Measurements from ENCODE around the gene RIPPLY1. TPM values are rescaled to one million over a fixed set of nuclear protein-coding genes. Genes with fewer than 3 reads are reported as not detected.

RIPPLY1 gene
- total RNA-seq, 4 donors from 2014 or later = not detected

- DNase-seq = no peak
- WGBS, 2 donors = 28% methylated on average over 3 of the region's 5 CpGs; no CpG with 5 or more reads in 1 of the 2 donors
- intact Hi-C loops (cut with DNase I) = no loop called here
- no peak overlapping the region for H3K4me3 ChIP-seq
- no peaks in the 10 kb centered on the region for H3K36me3 ChIP-seq
- peaks cover 0 to 14% (median 0%) of the 10 kb centered on the region in 4 donors for H3K27me3 ChIP-seq
- no peaks in the 10 kb centered on the region for H3K9me3 ChIP-seq
- H3K4me1 ChIP-seq = no peaks in the 10 kb centered on the region
- TF ChIP-seq, protein P1, sequence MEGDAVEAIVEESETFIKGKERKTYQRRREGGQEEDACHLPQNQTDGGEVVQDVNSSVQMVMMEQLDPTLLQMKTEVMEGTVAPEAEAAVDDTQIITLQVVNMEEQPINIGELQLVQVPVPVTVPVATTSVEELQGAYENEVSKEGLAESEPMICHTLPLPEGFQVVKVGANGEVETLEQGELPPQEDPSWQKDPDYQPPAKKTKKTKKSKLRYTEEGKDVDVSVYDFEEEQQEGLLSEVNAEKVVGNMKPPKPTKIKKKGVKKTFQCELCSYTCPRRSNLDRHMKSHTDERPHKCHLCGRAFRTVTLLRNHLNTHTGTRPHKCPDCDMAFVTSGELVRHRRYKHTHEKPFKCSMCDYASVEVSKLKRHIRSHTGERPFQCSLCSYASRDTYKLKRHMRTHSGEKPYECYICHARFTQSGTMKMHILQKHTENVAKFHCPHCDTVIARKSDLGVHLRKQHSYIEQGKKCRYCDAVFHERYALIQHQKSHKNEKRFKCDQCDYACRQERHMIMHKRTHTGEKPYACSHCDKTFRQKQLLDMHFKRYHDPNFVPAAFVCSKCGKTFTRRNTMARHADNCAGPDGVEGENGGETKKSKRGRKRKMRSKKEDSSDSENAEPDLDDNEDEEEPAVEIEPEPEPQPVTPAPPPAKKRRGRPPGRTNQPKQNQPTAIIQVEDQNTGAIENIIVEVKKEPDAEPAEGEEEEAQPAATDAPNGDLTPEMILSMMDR (IDR thresholded peaks at IDR 0.05) = no peak
- TF ChIP-seq POLR2A (IDR thresholded peaks at IDR 0.05) = no peak
- H3K27ac ChIP-seq = no peak overlapping the region
These were observed 851 bp upstream of the RIPPLY1 start for GRCh38 chrX:106903856-106904528.

DNA sequence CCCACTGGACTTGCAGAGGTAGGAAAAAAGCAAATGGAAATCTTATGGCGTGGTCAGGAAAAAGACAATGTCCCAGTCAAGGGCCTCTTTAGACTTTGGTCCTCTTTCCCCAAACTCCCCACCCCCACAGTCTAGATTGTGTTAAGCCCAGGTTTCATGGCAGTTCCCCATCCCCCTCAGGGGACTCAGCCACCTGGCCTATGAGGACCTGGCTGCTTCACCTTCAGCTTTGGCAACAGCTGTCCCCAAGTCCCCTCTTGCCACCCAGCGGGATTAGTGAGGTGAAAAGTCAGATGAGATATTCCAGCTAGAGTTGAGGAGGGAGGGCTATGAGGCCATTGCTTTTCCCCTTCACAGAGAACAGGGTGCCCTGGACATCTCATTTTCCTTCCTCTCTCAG lies 457 bp downstream of the RIPPLY1 start:
- 56 to 71% methylated on average over 1 of the region's 2 CpGs for WGBS, 2 donors
- H3K9me3 ChIP-seq = no peaks in the 10 kb centered on the region
- H3K36me3 ChIP-seq = no peaks in the 10 kb centered on the region
- peaks cover 0 to 14% (median 0%) of the 10 kb centered on the region in 4 donors for H3K27me3 ChIP-seq
- TF ChIP-seq, protein P1 (IDR thresholded peaks at IDR 0.05) = no peak
- no peak for TF ChIP-seq POLR2A (IDR thresholded peaks at IDR 0.05)
- no peak for DNase-seq
- no peak overlapping the region for H3K27ac ChIP-seq
- no peak overlapping the region for H3K4me3 ChIP-seq
- H3K4me1 ChIP-seq = no peaks in the 10 kb centered on the region
- intact Hi-C loops (cut with DNase I) = no loop called here

- intact Hi-C loops (cut with DNase I) = no loop called here
- H3K36me3 ChIP-seq = no peaks in the 10 kb centered on the region
- H3K27me3 ChIP-seq = peaks cover 0 to 14% (median 0%) of the 10 kb centered on the region in 4 donors
- H3K4me3 ChIP-seq = no peak overlapping the region
- no peaks in the 10 kb centered on the region for H3K9me3 ChIP-seq
- no peaks in the 10 kb centered on the region for H3K4me1 ChIP-seq
- no peak for DNase-seq
- no peak overlapping the region for H3K27ac ChIP-seq
- WGBS, 2 donors = 53 to 60% methylated on average over 2 to 3 of the region's 4 CpGs
- TF ChIP-seq, protein P1 (IDR thresholded peaks at IDR 0.05) = no peak
- TF ChIP-seq POLR2A (IDR thresholded peaks at IDR 0.05) = no peak
These were observed 1.3 kb downstream of the RIPPLY1 start for GRCh38 chrX:106901781-106902219.

DNA sequence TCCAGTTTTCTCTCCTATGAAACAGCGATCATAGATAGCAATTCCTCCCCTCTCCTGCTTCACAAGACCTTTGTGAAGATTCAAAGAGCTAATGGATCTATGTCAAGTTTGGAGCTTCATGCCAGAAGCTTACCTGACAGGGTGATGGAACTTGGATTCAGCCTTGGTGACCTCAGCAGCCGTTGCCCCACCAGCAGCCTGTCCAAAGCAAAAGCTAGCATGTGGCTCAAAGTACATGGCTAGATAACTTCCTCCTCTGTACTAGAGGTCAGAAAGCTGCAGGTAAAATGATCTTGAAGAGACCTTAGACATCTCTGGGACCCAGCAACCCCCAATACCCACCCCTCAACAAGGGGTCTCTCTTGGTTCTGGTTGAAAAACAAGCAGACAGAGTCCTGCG lies 1.8 kb downstream of the RIPPLY1 start:
- Histone ChIP-seq H3K36me3 (no peaks in the 10 kb centered on the region), H3K27me3 (peaks cover 0 to 14% (median 0%) of the 10 kb centered on the region in 4 donors), H3K9me3 (no peaks in the 10 kb centered on the region), H3K4me1 (no peaks in the 10 kb centered on the region), H3K27ac (no peak overlapping the region), H3K4me3 (no peak overlapping the region)
- no peak for DNase-seq
- intact Hi-C loops (cut with DNase I) = no loop called here
- WGBS, 2 donors = 65 to 100% methylated on average over 1 to 3 of the region's 3 CpGs
- no peak for TF ChIP-seq POLR2A (IDR thresholded peaks at IDR 0.05)
- TF ChIP-seq, protein P1 (IDR thresholded peaks at IDR 0.05) = no peak

- intact Hi-C loops (cut with DNase I) = no loop called here
- H3K27ac ChIP-seq = no peak overlapping the region
- no peaks in the 10 kb centered on the region for H3K36me3 ChIP-seq
- WGBS, 2 donors = 60% methylated on average over 1 of the region's 1 CpG; no CpG with 5 or more reads in 1 of the 2 donors
- peaks cover 0 to 12% (median 0%) of the 10 kb centered on the region in 3 donors for H3K4me1 ChIP-seq
- no peaks in the 10 kb centered on the region for H3K9me3 ChIP-seq
- no peak for DNase-seq
- TF ChIP-seq, protein P1 (IDR thresholded peaks at IDR 0.05) = no peak
- TF ChIP-seq POLR2A (IDR thresholded peaks at IDR 0.05) = no peak
- H3K4me3 ChIP-seq = no peak overlapping the region
- H3K27me3 ChIP-seq = peaks cover 0 to 14% (median 0%) of the 10 kb centered on the region in 4 donors
These were observed 3.3 kb downstream of the RIPPLY1 start for GRCh38 chrX:106899841-106900240.
